ENCODE results near the gene GTF3A.

The GTF3A gene

GRCh38 chr13:27450921-27451471 lies 26.6 kb downstream of the GTF3A start:
- H3K4me3 ChIP-seq (ENCODE audit: low read depth in 1 of 2, low read length in 2 of 2) = peak overlapping the region; percentile 86 to 97
- H3K27me3 ChIP-seq (ENCODE audit: low read depth, low read length) = no peaks in the 10 kb centered on the region
- H3K4me1 ChIP-seq (ENCODE audit: control insufficient read depth in 1 of 2, insufficient read depth in 2 of 2, low read length in 2 of 2) = peaks cover 9 to 25% of the 10 kb centered on the region in 2 donors
- no peaks in the 10 kb centered on the region for H3K36me3 ChIP-seq (ENCODE audit: control insufficient read depth in 1 of 2, insufficient read depth in 2 of 2, low read length in 2 of 2)
- peak overlapping the region; percentile 94 for H3K27ac ChIP-seq (ENCODE audit: low read length)
- H3K9me3 ChIP-seq (ENCODE audit: control insufficient read depth in 1 of 2, low read length in 2 of 2) = no peaks in the 10 kb centered on the region

GRCh38 chr13:27455331-27455855 lies 31.0 kb downstream of the GTF3A start:
- no peaks in the 10 kb centered on the region for H3K27me3 ChIP-seq (ENCODE audit: low read depth, low read length)
- peaks cover 0 to 8% of the 10 kb centered on the region in 2 donors for H3K4me1 ChIP-seq (ENCODE audit: control insufficient read depth in 1 of 2, insufficient read depth in 2 of 2, low read length in 2 of 2)
- H3K36me3 ChIP-seq (ENCODE audit: control insufficient read depth in 1 of 2, insufficient read depth in 2 of 2, low read length in 2 of 2) = no peaks in the 10 kb centered on the region
- peak overlapping the region; percentile 19 for H3K27ac ChIP-seq (ENCODE audit: low read length)
- no peaks in the 10 kb centered on the region for H3K9me3 ChIP-seq (ENCODE audit: control insufficient read depth in 1 of 2, low read length in 2 of 2)
- H3K4me3 ChIP-seq (ENCODE audit: low read depth in 1 of 2, low read length in 2 of 2) = peak overlapping the region; percentile 41 to 54

GRCh38 chr13:27461940-27462584 lies 37.6 kb downstream of the GTF3A start:
- H3K36me3 ChIP-seq (ENCODE audit: control insufficient read depth in 1 of 2, insufficient read depth in 2 of 2, low read length in 2 of 2) = no peaks in the 10 kb centered on the region
- peaks cover 0 to 18% of the 10 kb centered on the region in 2 donors for H3K4me1 ChIP-seq (ENCODE audit: control insufficient read depth in 1 of 2, insufficient read depth in 2 of 2, low read length in 2 of 2)
- no peak overlapping the region for H3K4me3 ChIP-seq (ENCODE audit: low read depth in 1 of 2, low read length in 2 of 2)
- no peak overlapping the region for H3K27ac ChIP-seq (ENCODE audit: low read length)
- no peaks in the 10 kb centered on the region for H3K27me3 ChIP-seq (ENCODE audit: low read depth, low read length)
- no peaks in the 10 kb centered on the region for H3K9me3 ChIP-seq (ENCODE audit: control insufficient read depth in 1 of 2, low read length in 2 of 2)

GRCh38 chr13:27463500-27463899 lies 39.1 kb downstream of the GTF3A start:
- Histone ChIP-seq H3K36me3 (ENCODE audit: control insufficient read depth in 1 of 2, insufficient read depth in 2 of 2, low read length in 2 of 2) (no peaks in the 10 kb centered on the region), H3K9me3 (ENCODE audit: control insufficient read depth in 1 of 2, low read length in 2 of 2) (no peaks in the 10 kb centered on the region), H3K4me3 (ENCODE audit: low read depth in 1 of 2, low read length in 2 of 2) (no peak overlapping the region), H3K27ac (ENCODE audit: low read length) (no peak overlapping the region), H3K4me1 (ENCODE audit: control insufficient read depth in 1 of 2, insufficient read depth in 2 of 2, low read length in 2 of 2) (peaks cover 0 to 18% of the 10 kb centered on the region in 2 donors), H3K27me3 (ENCODE audit: low read depth, low read length) (no peaks in the 10 kb centered on the region)

GRCh38 chr13:27465611-27466010 lies 41.2 kb downstream of the GTF3A start:
- Histone ChIP-seq H3K9me3 (ENCODE audit: control insufficient read depth in 1 of 2, low read length in 2 of 2) (no peaks in the 10 kb centered on the region), H3K27ac (ENCODE audit: low read length) (no peak overlapping the region), H3K36me3 (ENCODE audit: control insufficient read depth in 1 of 2, insufficient read depth in 2 of 2, low read length in 2 of 2) (no peaks in the 10 kb centered on the region), H3K27me3 (ENCODE audit: low read depth, low read length) (no peaks in the 10 kb centered on the region), H3K4me1 (ENCODE audit: control insufficient read depth in 1 of 2, insufficient read depth in 2 of 2, low read length in 2 of 2) (peaks cover 0 to 18% of the 10 kb centered on the region in 2 donors), H3K4me3 (ENCODE audit: low read depth in 1 of 2, low read length in 2 of 2) (no peak overlapping the region)

- Histone ChIP-seq H3K4me1 (ENCODE audit: control insufficient read depth in 1 of 2, insufficient read depth in 2 of 2, low read length in 2 of 2) (peaks cover 0 to 18% of the 10 kb centered on the region in 2 donors), H3K9me3 (ENCODE audit: control insufficient read depth in 1 of 2, low read length in 2 of 2) (no peaks in the 10 kb centered on the region), H3K27ac (ENCODE audit: low read length) (no peak overlapping the region), H3K27me3 (ENCODE audit: low read depth, low read length) (no peaks in the 10 kb centered on the region), H3K36me3 (ENCODE audit: control insufficient read depth in 1 of 2, insufficient read depth in 2 of 2, low read length in 2 of 2) (no peaks in the 10 kb centered on the region), H3K4me3 (ENCODE audit: low read depth in 1 of 2, low read length in 2 of 2) (no peak overlapping the region)
Observed at GRCh38 chr13:27466513-27466912, 42.1 kb downstream of the GTF3A start.

GRCh38 chr13:27470075-27470820 lies 45.8 kb downstream of the GTF3A start:
- Histone ChIP-seq H3K27ac (ENCODE audit: low read length) (no peak overlapping the region), H3K4me1 (ENCODE audit: control insufficient read depth in 1 of 2, insufficient read depth in 2 of 2, low read length in 2 of 2) (peaks cover 0 to 5% of the 10 kb centered on the region in 2 donors), H3K9me3 (ENCODE audit: control insufficient read depth in 1 of 2, low read length in 2 of 2) (no peaks in the 10 kb centered on the region), H3K36me3 (ENCODE audit: control insufficient read depth in 1 of 2, insufficient read depth in 2 of 2, low read length in 2 of 2) (no peaks in the 10 kb centered on the region), H3K4me3 (ENCODE audit: low read depth in 1 of 2, low read length in 2 of 2) (no peak overlapping the region), H3K27me3 (ENCODE audit: low read depth, low read length) (no peaks in the 10 kb centered on the region)

GRCh38 chr13:27472441-27472840 lies 48.0 kb downstream of the GTF3A start:
- no peaks in the 10 kb centered on the region for H3K4me1 ChIP-seq (ENCODE audit: control insufficient read depth in 1 of 2, insufficient read depth in 2 of 2, low read length in 2 of 2)
- H3K36me3 ChIP-seq (ENCODE audit: control insufficient read depth in 1 of 2, insufficient read depth in 2 of 2, low read length in 2 of 2) = no peaks in the 10 kb centered on the region
- no peak overlapping the region for H3K27ac ChIP-seq (ENCODE audit: low read length)
- no peak overlapping the region for H3K4me3 ChIP-seq (ENCODE audit: low read depth in 1 of 2, low read length in 2 of 2)
- H3K27me3 ChIP-seq (ENCODE audit: low read depth, low read length) = no peaks in the 10 kb centered on the region
- no peaks in the 10 kb centered on the region for H3K9me3 ChIP-seq (ENCODE audit: control insufficient read depth in 1 of 2, low read length in 2 of 2)

- Histone ChIP-seq H3K27me3 (ENCODE audit: low read depth, low read length) (no peaks in the 10 kb centered on the region), H3K27ac (ENCODE audit: low read length) (no peak overlapping the region), H3K4me1 (ENCODE audit: control insufficient read depth in 1 of 2, insufficient read depth in 2 of 2, low read length in 2 of 2) (no peaks in the 10 kb centered on the region), H3K36me3 (ENCODE audit: control insufficient read depth in 1 of 2, insufficient read depth in 2 of 2, low read length in 2 of 2) (no peaks in the 10 kb centered on the region), H3K9me3 (ENCODE audit: control insufficient read depth in 1 of 2, low read length in 2 of 2) (no peaks in the 10 kb centered on the region), H3K4me3 (ENCODE audit: low read depth in 1 of 2, low read length in 2 of 2) (no peak overlapping the region)
Observed at GRCh38 chr13:27472941-27473340, 48.5 kb downstream of the GTF3A start.

- no peaks in the 10 kb centered on the region for H3K27me3 ChIP-seq (ENCODE audit: low read depth, low read length)
- H3K36me3 ChIP-seq (ENCODE audit: control insufficient read depth in 1 of 2, insufficient read depth in 2 of 2, low read length in 2 of 2) = no peaks in the 10 kb centered on the region
- no peak overlapping the region for H3K27ac ChIP-seq (ENCODE audit: low read length)
- no peaks in the 10 kb centered on the region for H3K4me1 ChIP-seq (ENCODE audit: control insufficient read depth in 1 of 2, insufficient read depth in 2 of 2, low read length in 2 of 2)
- no peak overlapping the region for H3K4me3 ChIP-seq (ENCODE audit: low read depth in 1 of 2, low read length in 2 of 2)
- no peaks in the 10 kb centered on the region for H3K9me3 ChIP-seq (ENCODE audit: control insufficient read depth in 1 of 2, low read length in 2 of 2)
Observed at GRCh38 chr13:27474751-27475268, 50.4 kb downstream of the GTF3A start.

GRCh38 chr13:27476943-27477703 lies 52.7 kb downstream of the GTF3A start:
- Histone ChIP-seq H3K4me3 (ENCODE audit: low read depth in 1 of 2, low read length in 2 of 2) (no peak overlapping the region), H3K27ac (ENCODE audit: low read length) (no peak overlapping the region), H3K4me1 (ENCODE audit: control insufficient read depth in 1 of 2, insufficient read depth in 2 of 2, low read length in 2 of 2) (no peaks in the 10 kb centered on the region), H3K9me3 (ENCODE audit: control insufficient read depth in 1 of 2, low read length in 2 of 2) (peaks cover 0 to 5% of the 10 kb centered on the region in 2 donors), H3K27me3 (ENCODE audit: low read depth, low read length) (no peaks in the 10 kb centered on the region), H3K36me3 (ENCODE audit: control insufficient read depth in 1 of 2, insufficient read depth in 2 of 2, low read length in 2 of 2) (no peaks in the 10 kb centered on the region)

Data from muscle layer of duodenum (tissue), 2 donors.